Measurements from ENCODE around the gene SNX14.
"Not testable (repeated sequence)": the region's sequence is repeated elsewhere in the genome, so short reads cannot be mapped to it uniquely, and the experiment has no call there.

The SNX14 gene, protein sequence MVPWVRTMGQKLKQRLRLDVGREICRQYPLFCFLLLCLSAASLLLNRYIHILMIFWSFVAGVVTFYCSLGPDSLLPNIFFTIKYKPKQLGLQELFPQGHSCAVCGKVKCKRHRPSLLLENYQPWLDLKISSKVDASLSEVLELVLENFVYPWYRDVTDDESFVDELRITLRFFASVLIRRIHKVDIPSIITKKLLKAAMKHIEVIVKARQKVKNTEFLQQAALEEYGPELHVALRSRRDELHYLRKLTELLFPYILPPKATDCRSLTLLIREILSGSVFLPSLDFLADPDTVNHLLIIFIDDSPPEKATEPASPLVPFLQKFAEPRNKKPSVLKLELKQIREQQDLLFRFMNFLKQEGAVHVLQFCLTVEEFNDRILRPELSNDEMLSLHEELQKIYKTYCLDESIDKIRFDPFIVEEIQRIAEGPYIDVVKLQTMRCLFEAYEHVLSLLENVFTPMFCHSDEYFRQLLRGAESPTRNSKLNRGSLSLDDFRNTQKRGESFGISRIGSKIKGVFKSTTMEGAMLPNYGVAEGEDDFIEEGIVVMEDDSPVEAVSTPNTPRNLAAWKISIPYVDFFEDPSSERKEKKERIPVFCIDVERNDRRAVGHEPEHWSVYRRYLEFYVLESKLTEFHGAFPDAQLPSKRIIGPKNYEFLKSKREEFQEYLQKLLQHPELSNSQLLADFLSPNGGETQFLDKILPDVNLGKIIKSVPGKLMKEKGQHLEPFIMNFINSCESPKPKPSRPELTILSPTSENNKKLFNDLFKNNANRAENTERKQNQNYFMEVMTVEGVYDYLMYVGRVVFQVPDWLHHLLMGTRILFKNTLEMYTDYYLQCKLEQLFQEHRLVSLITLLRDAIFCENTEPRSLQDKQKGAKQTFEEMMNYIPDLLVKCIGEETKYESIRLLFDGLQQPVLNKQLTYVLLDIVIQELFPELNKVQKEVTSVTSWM

DNA sequence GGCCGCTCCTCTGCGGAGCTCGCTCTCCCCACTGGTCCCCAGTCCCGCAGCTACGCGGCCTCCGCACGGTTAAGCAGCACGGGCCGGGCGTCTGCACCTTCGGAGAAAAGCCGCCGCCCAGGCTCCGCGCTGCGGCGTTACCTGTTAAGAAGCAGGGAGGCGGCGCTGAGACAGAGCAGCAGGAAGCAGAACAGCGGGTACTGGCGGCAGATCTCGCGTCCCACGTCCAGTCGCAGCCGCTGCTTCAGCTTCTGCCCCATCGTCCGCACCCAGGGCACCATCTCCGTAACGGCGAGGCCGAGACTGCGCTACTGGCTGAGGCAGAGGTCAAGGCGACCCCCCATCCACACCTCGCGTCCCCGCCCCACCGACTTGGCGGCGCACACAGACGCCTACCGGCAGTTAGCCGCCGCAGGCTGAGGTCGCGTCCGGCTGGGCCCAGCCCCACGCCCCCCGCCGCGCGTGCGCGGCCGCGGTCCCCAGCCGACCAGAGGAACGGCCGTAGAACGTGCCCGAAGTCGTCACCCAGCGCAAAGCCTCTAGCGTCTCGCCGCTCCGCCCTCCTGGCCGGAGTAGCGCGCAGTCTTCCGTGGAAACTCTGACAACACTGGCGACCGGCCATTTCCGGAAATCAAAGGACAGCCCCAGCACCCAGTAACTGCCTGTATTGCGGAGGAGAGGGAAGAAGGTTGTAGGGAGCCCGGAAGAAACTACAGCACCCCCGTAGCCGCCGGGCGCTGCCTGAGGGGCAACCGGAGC is at the start of gene SNX14:
TSS of gene SNX14 (minus strand) at position 421 of the 759 bp plus-strand sequence. CDS start at position 281, 140 bp downstream.
- in situ Hi-C loops (cut with HindIII; ENCODE audit: low sequenced_read_pairs) = no loop called here

DNA sequence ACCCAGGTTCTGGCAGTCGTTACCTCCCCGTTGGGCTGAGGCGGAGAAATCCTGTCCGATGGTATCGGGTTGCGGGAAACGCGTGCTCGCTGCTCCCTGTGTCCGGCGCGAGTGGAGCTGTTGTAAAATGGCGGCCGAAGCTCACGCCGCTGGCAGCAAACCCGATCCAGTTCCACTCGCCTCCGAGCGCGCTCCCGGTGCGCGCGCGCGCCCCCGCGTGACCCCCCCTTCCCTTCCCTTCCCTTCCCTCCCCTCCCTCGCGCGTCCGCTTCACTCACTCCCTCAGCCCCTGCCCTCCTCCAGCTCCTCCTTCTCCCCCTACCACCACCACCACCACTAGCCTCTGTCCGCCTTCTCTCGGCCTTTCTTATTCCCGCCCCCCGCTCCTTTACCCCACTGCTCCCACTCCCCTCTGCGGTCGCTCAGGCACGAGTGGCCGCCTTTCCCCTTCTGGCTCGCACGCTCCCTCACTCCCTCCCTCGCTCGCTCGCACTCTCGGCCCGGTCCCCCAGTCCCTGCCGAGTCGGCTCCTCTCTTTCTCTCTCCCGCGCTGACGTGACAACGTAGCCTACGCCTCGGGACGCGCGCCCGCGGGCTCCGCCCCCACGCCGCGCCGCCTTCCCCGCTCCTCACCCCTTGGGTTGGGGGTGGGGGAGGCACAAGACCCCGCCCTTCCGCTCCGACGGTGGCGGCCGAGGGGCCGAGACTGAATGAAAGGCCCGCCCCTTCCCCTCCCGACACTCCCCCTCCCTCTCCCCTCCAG is 49.3 kb upstream of the SNX14 start, which contains the start of gene SYNCRIP:
TSS of gene SYNCRIP (minus strand) at position 113 of the 763 bp plus-strand sequence. CDS start 1,447 bp downstream, outside the sequence.
- in situ Hi-C loops (cut with HindIII; ENCODE audit: low sequenced_read_pairs) = no loop called here

DNA sequence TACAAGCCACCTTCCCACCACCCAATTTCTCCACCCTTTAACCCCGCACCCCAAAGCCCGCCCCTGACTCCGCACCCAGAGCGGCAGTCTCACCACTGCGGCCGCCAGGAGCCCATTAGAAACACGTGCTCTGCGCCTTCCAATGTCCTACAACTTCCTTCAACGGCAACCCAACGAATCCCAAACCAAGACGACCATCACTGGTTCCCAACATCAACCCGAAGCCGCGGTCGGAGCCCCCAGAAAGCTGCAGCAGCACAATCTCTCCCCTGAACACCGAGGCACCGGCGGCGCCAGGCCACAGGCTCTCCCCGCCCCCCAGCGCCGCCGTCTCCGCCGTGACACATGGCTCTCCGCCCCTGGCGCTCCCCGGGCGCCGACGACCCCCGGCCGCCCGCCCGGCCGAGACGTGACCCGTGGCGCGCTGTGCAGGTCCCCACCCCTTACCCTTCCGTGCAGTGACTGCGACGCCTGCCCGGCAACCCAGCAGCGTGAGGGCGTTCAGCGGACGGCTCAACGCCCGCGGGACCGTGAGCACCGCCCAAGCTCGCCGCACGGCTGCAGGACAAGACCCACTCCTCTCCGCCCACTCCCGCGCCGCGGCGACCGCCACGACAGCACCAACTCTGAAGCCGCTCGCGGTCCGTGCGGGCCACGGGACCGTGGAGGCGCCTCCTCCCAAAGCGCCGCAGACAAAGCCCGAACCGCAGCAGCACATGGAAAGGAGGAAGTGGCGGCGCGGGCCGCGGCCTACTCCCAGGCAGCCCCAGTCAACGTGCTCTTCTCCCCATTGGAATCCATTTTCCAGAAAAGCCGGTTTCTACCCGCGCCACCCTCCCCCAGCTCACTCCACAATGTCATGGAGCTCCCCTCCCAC is 48.5 kb upstream of the SNX14 start:
- in situ Hi-C loops (cut with HindIII; ENCODE audit: low sequenced_read_pairs) = no loop called here

DNA sequence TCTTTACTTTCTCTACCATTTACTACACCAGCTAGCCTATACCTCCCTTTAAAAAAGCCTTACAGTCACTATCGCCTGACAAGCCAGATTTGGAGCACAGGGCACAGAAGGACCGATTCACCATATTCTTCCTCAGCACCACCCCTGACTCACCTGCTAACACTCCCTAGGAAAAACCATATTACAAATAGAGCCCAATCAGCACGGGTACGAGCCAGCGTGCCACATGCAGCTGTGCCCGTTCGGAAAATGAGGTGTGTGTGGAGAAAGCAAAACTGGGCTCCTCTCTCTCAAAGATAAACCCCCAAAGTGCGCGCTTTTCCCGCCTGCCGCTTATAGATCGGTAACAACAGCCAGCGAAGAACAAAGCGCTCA is 47.9 kb upstream of the SNX14 start:
- in situ Hi-C loops (cut with HindIII; ENCODE audit: low sequenced_read_pairs) = no loop called here

DNA sequence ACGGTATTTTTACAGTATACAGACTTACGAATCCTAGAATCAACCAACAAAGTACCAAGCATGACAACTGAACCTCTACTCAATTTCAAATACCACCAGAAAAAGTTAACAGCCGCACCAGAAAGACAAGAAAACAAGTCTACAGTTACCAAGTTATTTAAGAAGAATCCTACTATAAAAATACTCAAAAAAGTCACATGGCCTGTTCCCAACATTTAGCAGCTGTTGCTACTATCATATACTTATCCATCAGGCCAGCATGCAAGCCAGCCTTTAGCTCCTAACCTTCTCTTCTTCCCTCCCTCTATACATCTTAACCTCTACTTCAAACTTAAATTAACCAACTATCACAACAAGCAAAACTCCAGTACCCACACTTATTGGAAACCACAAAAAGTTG is 47.2 kb upstream of the SNX14 start:
- in situ Hi-C loops (cut with HindIII; ENCODE audit: low sequenced_read_pairs) = no loop called here

DNA sequence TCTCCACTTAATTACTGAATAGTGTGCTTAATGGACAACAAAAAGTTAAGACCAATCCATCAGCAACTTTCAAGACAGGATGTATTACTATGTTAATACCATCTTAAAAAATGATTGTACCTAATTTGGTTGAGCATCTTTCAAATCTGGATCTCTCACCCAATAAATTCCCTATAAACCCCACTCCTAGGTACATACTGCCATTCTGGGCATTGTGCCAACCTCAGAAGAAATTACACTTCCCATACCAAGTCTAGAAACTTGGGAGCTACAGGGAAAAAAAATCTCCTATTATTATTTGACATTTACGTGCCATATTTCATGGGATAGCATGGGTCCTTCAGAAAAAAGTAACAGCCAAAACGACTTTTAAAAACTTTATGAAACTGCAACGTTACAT is 43.9 kb upstream of the SNX14 start:
- in situ Hi-C loops (cut with HindIII; ENCODE audit: low sequenced_read_pairs) = no loop called here

DNA sequence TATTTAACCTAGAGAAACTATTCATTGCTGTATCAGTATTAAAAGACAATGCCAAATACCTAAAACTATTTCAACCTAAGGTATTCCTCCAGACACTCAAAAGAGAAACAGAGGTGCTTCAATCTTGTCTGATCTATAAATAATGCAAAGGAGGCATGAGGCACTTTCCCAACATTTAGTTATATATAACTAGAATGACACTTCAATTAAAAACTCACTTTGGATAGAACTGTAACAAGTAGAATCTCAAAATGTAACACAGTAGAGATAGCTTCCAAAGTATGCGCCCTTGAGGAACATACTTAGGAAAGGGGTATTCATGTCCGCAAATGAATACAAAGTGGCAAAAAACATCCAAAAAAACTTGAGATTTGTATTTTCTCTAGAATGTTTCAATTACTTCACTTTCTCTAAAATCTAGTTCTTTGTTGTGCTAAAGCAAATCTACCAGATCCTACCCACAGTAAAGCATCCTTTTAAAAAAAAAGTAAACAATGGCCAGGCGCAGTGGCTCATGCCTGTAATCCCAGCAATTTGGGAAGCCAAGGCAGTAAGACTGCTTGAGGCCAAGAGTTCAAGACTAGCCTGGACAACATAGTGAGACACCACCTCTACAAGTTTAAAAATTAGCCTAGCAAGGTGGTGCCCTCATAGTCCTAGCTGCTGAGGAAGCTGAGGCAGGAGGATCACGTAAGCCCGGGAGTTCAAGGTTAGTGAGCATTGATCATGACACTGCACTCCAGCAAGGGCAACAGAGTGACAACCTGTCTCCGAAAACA is 38.7 kb upstream of the SNX14 start:
- in situ Hi-C loops (cut with HindIII; ENCODE audit: low sequenced_read_pairs) = no loop called here

DNA sequence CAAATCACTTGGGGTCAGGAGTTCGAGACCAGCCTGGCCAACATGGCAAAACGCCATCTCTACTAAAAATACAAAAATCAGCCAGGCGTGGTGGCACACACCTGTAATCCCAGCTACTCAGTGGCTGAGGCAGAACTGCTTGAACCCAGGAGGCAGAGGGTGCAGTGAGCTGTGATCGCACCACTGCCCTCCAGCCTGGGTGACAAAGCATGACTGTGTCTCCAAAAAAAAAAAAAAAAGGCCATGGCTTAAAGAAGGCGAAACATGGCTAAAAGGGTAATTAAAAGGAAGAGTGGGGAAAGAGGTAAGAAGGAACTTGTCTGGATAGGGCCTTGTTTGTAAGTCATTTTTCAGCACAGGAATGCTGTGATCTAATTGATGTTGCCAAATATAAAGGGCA is 37.5 kb upstream of the SNX14 start:
- in situ Hi-C loops (cut with HindIII; ENCODE audit: low sequenced_read_pairs) = not testable (repeated sequence)

DNA sequence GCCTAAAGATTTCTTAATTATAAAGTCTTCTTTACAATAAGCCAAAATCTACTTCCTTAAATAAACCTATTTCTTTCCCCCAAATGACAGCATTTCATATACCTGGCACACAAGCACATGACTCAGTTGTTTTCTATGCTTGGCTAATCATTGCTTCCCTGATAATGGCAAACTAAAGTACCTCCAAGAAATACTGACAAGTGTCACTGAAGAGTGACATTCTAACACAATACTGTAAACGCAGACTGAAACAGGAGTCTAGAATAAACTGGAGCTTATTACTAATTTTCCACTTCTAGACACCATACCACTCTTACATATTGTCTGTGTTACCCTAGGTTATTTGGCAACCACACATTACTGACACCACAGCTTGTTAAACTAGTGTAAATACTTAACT is 34.7 kb upstream of the SNX14 start:
- in situ Hi-C loops (cut with HindIII; ENCODE audit: low sequenced_read_pairs) = no loop called here

DNA sequence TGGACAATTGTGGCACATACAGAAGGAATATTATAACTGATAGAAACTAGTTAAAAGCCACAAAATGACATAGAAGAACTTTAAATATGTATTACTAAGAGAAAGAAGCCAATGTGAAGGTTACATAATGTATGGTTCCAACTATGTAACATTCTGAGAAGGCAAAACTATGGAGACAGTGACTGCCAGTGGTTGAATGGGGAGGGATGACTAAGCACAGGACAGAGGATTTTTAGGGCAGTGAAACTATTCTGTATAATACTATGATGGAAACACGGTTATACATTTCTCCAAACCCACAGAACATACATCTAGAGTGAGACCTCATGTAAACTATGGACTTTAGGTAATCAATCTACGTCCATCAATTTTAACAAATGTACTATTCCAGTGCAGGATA is 26.6 kb upstream of the SNX14 start:
- in situ Hi-C loops (cut with HindIII; ENCODE audit: low sequenced_read_pairs) = no loop called here

DNA sequence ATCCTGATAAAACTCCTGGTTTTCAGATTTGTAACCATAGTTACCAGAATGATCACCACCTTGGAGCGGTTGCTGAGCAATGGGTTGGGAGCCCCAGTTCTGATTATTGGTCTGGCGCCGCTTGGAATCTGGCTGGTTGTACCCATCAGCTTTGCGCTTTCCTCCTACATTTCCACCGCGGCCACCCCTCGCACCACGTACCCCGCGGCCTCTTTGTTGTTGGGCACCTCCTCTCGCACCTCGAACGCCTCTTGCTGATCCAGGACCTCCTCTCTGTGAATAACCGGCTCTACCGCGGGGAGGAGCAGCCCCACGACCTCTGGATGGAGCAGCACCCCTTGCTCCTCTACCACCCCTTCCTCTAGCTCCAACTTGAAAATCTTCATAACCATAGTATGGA is 21.1 kb upstream of the SNX14 start:
- in situ Hi-C loops (cut with HindIII; ENCODE audit: low sequenced_read_pairs) = no loop called here

DNA sequence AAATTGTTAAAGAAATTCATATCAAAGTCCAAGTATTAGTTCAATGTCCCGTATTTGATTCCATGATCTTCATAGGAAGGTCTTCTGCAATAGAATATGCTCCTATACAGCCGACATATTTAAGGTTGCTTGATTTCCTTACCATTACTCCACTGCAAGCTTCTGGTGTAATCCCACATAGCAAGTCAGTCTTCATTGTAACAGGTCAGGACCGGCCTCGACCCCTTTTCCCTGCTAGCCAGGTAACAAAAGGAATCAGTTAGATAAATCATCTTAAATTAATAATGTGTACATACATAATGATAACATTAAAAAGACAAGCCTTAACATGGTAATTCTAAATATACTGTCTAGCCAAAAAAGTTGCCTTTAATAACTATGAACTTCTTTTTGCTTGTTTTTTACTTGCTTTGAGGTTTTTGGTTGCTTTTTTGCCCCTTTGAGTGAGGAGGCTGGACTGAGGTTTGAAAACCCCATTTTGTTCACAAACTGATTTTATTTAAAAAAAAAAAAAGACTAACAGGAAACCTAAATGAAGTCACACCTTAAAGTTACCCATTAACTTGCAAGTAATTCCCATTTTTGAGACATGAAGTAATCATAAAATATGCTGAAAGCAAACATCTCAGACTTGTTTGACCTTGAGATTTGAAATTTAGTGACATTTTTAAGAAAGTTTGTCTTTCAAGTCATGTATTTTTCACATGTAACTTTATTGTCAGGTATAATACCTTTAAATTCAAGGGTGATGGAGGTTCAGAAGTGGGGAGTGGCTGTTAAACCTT is 19.2 kb upstream of the SNX14 start:
- in situ Hi-C loops (cut with HindIII; ENCODE audit: low sequenced_read_pairs) = no loop called here

DNA sequence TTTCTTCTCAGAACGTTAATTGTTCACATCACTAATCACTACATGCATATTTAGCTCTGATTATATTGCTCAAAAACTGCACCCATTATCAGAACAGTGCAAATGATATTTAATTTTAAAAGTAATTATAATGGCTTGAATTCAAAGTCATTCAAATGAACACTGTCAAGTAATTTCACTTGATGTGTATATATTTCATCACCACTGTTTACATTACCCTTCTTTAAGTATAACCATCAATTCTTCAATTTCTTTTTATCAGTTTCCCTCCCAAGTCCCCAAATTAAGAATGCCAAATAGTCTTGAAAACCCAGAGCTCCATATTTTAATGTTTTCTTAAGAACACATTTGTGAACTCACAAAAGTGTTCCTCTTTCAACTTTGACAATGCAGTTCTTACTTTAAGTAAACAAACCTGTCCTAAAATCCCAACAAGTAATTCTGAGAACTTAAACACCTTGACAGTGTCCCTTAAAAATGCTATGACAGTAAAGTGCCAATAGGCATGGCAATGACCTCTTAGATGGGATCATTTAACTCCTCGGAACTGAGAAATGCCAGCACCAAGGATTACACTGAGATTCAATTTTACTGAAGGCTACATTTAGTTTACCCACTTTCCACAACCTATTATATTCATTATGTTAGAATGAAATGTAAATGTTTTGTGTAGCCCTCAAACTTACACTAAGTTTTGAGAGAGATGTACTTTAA is 16.7 kb upstream of the SNX14 start:
- in situ Hi-C loops (cut with HindIII; ENCODE audit: low sequenced_read_pairs) = no loop called here

DNA sequence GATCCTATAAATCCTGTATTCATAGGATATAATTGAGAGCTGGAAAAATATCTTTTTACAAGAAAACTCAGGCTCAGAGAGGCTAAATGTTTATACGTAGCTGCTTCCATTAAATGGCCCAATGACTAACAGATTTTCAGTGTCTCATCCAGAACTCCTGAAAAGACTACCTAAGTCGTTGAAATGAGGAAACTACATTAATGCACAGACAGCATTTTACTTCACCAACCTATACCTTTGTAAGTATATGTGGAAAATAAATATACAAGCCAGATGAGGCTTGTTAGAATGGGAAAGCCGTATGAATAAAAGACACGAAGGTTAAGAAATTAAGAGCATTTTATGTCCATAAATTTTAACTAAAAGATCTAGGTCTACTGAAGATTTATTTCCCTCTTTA is 8.4 kb upstream of the SNX14 start:
- in situ Hi-C loops (cut with HindIII; ENCODE audit: low sequenced_read_pairs) = no loop called here

DNA sequence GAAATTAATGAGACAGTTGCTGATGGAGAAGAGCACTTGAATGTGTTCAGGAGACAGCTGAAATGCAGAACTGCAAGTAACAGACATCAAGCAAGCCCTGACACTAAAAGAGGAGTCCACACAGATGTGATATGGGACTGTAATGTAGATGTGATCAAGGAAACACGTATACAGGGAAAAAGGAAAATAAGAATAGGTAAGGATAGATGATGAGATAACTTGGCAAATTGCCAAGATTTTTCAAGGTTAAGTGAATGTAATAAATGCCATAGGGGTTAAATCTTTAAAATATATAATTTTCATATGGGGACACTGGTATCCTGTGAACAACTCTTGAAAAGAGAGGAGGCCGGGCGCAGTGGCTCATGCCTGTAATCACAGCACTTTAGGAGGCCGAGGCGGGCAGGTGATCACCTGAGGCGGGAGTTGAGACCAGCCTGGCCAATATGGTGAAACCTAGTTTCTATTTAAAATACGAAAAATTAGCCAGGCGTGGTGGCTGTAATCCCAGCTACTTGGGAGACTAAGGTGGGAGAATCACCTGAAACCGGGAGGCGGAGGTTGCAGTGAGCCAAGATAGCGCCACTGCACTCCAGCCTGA is 7.2 kb upstream of the SNX14 start:
- in situ Hi-C loops (cut with HindIII; ENCODE audit: low sequenced_read_pairs) = no loop called here

DNA sequence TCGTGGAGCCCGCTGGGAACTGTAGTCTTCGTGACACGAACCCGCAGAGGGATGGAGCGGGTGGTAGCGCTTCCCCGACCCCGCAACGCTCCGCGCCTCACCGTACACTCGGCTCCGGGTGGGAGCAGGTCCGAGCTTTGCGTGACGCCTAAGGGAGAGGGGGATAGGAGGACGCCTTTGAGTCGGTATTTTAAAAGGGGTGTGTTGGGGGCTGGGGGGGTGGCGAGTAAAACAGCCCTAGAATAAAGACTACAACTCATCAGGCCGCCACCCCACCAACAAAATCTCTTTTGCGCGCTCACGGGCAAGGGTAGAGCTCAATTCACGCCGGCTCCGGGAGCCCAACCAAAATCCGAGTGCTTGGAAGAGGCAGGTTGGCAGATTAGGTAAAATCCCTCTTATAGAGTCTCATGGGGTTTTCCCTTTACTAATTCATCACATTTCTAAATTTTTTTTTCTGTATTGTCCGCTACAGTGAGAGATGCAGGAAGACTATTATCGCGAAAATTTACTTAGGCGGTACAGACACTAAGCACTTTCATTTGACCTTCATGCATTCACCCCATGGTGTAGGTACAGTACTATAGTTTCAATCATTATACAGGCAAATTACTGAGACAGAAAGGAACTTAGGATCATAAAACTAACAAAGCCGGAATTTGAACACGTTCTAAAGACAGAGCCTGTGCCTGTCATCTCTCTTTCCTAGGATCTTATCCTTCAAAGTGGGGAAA is 706 bp upstream of the SNX14 start:
- in situ Hi-C loops (cut with HindIII; ENCODE audit: low sequenced_read_pairs) = no loop called here
